Stomach (tissue), 9 donors: ENCODE results near the gene TP53TG5. TPM values are rescaled to one million over a fixed set of nuclear protein-coding genes. Genes with fewer than 3 reads are reported as not detected.
A peak's percentile ranks its signal among the peaks of the same experiment; 100 is the strongest.

Experiments used
- DNase-seq, 2 donors: peaks; one replicate each; pipeline versions ENCODE4 v3.0.0 to v3.0.0-alpha.2; 2013 to 2019
- H3K27ac ChIP-seq, 5 donors: fragments of 200-600 bp in 4 of 5; sonication (generic) in 4 of 5; one replicate each; pipeline ENCODE4 v1.5.1; 2013 to 2019; ENCODE audit warnings: mild to moderate bottlenecking in 1 of 5, moderate library complexity in 1 of 5
- H3K27me3 ChIP-seq, 3 donors: fragments of 200-600 bp; sonication (generic); one replicate each; pipeline ENCODE4 v1.5.1; 2017 to 2019; ENCODE audit warnings: mixed run types in 1 of 3
- H3K36me3 ChIP-seq, 4 donors: fragments of 200-600 bp; sonication (generic); 1 replicate in 3 of 4; 2 replicates in 1 of 4; pipeline ENCODE4 v1.5.1; 2016 to 2019
- H3K4me1 ChIP-seq, 4 donors: fragments of 200-600 bp; sonication (generic); one replicate each; pipeline ENCODE4 v1.5.1; 2016 to 2019
- H3K4me3 ChIP-seq, 4 donors: fragments of 200-600 bp; sonication (generic) in 3 of 4; one replicate each; pipeline ENCODE4 v1.5.1; 2016 to 2019; ENCODE audit warnings: mild to moderate bottlenecking in 1 of 4
- H3K9me3 ChIP-seq, 4 donors: fragments of 200-600 bp; sonication (generic); one replicate each; pipeline ENCODE4 v1.5.1; 2016 to 2019
- EP300 ChIP-seq: sonication (generic); formaldehyde crosslinking; IDR thresholded peaks from one replicate; pipeline ENCODE4 v1.6.1; 2017; ENCODE audit warnings: antibody characterized with exemption
- POLR2A ChIP-seq, 4 donors: fragments of 450-650 bp; IDR thresholded peaks; one replicate each; pipeline ENCODE4 v1.6.1; 2016; ENCODE audit warnings: antibody characterized with exemption in 4 of 4, control low read depth in 2 of 4, mild to moderate bottlenecking in 1 of 4, moderate library complexity in 1 of 4
- POLR2AphosphoS5 ChIP-seq, 3 donors: sonication (generic); formaldehyde crosslinking; IDR thresholded peaks; one replicate each; pipeline ENCODE4 v1.6.1; 2016; ENCODE audit warnings: antibody characterized with exemption in 3 of 3
- WGBS, 5 donors: extraction: QIAGEN DNeasy Blood & Tissue Kit in 3 of 5; methylation state at CpG; one replicate each; pipeline versions ENCODE4 v1.1.5 to v1.1.7; 2013 to 2018; 5-methylcytosine and 5-hydroxymethylcytosine counted together
- intact Hi-C: fragments of 100-400 bp; cut with DNase I; formaldehyde crosslinking; loops from one replicate; pipeline ENCODE4 v1.15.1; 2023; ENCODE audit warnings: low total_unique reads
- polyA plus RNA-seq, 3 donors: library from polyadenylated mRNA; stranded (reverse); fragments of 200-250 nt; gene quantifications; one replicate each; pipeline ENCODE4 v1.2.3, GENCODE V29; 2013
- total RNA-seq, 5 donors: library from RNA; depleted of rRNA; stranded (reverse); fragments of >200 nt; gene quantifications; one replicate each; pipeline versions ENCODE4 v1.1.0 to v1.2.3, GENCODE V29; 2014 to 2016
- TF ChIP-seq, protein P1 (sequence below), 7 experiments: fragments of 450-650 bp in 4 of 7; fragments of 200-600 bp in 3 of 7; sonication (generic) in 3 of 7; IDR thresholded peaks; one replicate each; pipeline ENCODE4 v1.5.1; 2016 to 2019; ENCODE audit warnings: antibody characterized with exemption in 7 of 7, control low read depth in 2 of 7, mild to moderate bottlenecking in 1 of 7
- donor health status: healthy with polysubstance abuse.
- donor health status: Bipolar disorder and iron deficiency.
- donor health status: healthy.

TP53TG5 gene
- total and polyA plus RNA-seq, 8 donors, result 0.12 to 0.33 TPM; not detected in 6

DNA sequence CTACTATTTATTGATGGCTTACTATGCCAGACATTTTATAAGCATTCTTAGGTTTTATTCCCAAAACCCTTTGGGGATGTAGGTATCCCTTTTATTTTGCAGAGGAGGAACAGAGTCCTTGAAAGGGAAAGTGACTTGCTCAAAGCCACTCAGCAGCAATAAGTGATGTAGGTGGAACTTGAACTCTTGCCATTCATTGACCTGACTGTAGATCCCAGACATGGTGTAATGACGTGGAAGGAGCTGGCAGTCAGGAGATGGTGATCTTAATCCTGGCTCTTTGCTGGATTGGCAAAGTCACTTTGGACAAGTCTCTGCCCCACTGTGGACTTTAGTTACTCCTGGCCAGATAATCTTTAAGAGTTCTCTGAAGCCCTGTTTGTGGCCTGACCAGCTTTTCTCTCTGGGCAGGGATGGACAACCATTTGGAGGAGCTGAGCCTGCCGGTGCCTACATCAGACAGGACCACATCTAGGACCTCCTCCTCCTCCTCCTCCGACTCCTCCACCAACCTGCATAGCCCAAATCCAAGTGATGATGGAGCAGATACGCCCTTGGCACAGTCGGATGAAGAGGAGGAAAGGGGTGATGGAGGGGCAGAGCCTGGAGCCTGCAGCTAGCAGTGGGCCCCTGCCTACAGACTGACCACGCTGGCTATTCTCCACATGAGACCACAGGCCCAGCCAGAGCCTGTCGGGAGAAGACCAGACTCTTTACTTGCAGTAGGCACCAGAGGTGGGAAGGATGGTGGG lies 31.6 kb upstream of the TP53TG5 start:
- Histone ChIP-seq H3K4me3 (no peak overlapping the region), H3K36me3 (peaks cover 21 to 42% (median 34%) of the 10 kb centered on the region in 4 donors), H3K27me3 (no peaks in the 10 kb centered on the region), H3K9me3 (no peaks in the 10 kb centered on the region), H3K4me1 (peaks cover 18 to 30% (median 29%) of the 10 kb centered on the region in 4 donors), H3K27ac (peak overlapping the region in 2 of 5 donors; percentile 3 to 96)
- intact Hi-C loops, result no loop called here
- TF ChIP-seq, protein P1, sequence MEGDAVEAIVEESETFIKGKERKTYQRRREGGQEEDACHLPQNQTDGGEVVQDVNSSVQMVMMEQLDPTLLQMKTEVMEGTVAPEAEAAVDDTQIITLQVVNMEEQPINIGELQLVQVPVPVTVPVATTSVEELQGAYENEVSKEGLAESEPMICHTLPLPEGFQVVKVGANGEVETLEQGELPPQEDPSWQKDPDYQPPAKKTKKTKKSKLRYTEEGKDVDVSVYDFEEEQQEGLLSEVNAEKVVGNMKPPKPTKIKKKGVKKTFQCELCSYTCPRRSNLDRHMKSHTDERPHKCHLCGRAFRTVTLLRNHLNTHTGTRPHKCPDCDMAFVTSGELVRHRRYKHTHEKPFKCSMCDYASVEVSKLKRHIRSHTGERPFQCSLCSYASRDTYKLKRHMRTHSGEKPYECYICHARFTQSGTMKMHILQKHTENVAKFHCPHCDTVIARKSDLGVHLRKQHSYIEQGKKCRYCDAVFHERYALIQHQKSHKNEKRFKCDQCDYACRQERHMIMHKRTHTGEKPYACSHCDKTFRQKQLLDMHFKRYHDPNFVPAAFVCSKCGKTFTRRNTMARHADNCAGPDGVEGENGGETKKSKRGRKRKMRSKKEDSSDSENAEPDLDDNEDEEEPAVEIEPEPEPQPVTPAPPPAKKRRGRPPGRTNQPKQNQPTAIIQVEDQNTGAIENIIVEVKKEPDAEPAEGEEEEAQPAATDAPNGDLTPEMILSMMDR (IDR thresholded peaks at IDR 0.05), result no peak
- 74 to 91% (median 85%) methylated on average over 7 of the region's 7 CpGs for WGBS, 5 donors
- no peak for DNase-seq

DNA sequence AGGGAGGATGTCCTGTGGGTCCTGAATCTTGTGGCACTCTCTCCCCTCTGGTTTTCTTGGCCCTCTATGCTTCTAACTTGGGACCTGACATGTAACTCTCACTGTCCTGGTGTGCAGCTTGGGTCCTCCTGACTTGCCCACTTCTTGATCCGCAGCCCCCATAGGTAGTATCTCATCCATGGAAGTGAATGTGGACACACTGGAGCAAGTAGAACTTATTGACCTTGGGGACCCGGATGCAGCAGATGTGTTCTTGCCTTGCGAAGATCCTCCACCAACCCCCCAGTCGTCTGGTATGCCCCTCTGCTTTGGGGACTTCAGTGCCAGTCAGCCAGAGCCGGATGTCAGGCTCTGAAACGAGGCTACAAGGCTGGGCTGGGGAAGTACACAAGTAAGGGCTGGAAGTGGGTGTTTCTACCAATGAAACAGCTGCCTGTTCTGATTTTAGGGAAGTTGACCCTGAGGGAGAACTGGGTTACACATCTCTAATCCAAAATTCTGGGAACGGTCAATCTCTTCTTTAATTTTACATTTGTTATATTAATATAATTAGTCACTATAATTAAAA lies 30.6 kb upstream of the TP53TG5 start:
- H3K4me3 ChIP-seq, result peak overlapping the region; percentile 63 to 89 (median 73)

DNA sequence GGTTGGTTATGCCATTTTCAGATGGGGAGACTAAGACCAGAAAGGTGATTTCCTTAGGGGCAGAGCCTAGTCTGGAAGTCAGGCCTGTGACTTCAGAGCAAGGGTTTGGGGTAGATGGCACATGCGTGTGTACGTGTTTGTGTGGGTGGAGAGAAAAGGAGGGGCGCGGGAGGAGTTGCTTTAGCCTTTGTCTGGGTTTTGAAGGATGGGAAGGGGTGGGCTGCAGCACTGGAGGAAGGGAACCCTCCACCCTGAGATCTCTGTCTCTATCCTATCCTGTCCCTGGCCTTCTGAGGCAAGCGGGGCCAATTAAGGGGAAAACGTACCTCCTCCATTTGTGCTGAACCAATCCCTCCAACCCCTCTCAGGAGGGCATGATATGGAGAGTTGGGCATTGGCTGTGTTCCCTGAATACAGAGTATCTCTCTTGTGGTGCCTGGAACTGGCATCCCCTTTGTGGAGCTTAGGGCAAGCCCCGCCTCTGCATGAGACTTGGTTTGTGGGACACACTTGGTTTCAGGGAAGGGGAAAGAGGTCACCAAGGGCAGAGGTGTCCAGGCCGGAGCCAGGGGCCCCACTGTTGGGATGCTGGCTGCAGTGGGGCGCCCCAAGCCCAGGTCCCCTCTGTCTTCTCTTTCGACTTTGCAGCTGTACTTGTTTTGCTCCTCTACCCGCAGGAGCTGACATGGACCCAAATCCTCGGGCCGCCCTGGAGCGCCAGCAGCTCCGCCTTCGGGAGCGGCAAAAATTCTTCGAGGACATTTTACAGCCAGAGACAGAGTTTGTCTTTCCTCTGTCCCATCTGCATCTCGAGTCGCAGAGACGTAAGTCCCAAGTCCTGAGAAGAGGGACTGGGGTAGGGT lies 29.9 kb upstream of the TP53TG5 start, which contains the start of gene DBNDD2:
Gene DBNDD2 (plus strand): TSS at position 507 of the 863 bp plus-strand sequence. CDS start 179 bp downstream, at position 686.
- TF ChIP-seq POLR2AphosphoS5 (IDR thresholded peaks at IDR 0.05), result peak in 1 of 3 donors; percentile 38
- TF ChIP-seq POLR2A (IDR thresholded peaks at IDR 0.05), result no peak
- peak within 1 kb of the TSS; percentile 63 to 89 (median 73) for H3K4me3 ChIP-seq
- H3K4me1 ChIP-seq, result peaks cover 18 to 30% (median 29%) of the 10 kb centered on the region in 4 donors
- no peaks in the 10 kb centered on the region for H3K9me3 ChIP-seq
- H3K36me3 ChIP-seq, result peaks cover 21 to 42% (median 34%) of the 10 kb centered on the region in 4 donors
- 65 to 78% (median 72%) methylated on average over 19 to 21 of the region's 21 CpGs for WGBS, 5 donors
- H3K27me3 ChIP-seq, result no peaks in the 10 kb centered on the region
- intact Hi-C loops, result no loop called here
- no peak for DNase-seq
- H3K27ac ChIP-seq, result peak within 1 kb of the TSS; percentile 89 to 96 (median 93)

More for the DNA sequence above, 30.6 kb upstream of the TP53TG5 start:
- H3K4me1 ChIP-seq, result peaks cover 18 to 30% (median 29%) of the 10 kb centered on the region in 4 donors
- TF ChIP-seq, protein P1 (IDR thresholded peaks at IDR 0.05), result no peak
- no peak for TF ChIP-seq EP300
- no peak for TF ChIP-seq POLR2AphosphoS5 (IDR thresholded peaks at IDR 0.05)
- no peak for TF ChIP-seq POLR2A (IDR thresholded peaks at IDR 0.05)
- no peak for DNase-seq
- peaks cover 21 to 42% (median 34%) of the 10 kb centered on the region in 4 donors for H3K36me3 ChIP-seq
- intact Hi-C loops, result no loop called here
- H3K27me3 ChIP-seq, result no peaks in the 10 kb centered on the region
- peak overlapping the region in 4 of 5 donors; percentile 91 to 96 (median 94) for H3K27ac ChIP-seq
- 69 to 84% (median 80%) methylated on average over 7 of the region's 7 CpGs for WGBS, 5 donors
- no peaks in the 10 kb centered on the region for H3K9me3 ChIP-seq

DNA sequence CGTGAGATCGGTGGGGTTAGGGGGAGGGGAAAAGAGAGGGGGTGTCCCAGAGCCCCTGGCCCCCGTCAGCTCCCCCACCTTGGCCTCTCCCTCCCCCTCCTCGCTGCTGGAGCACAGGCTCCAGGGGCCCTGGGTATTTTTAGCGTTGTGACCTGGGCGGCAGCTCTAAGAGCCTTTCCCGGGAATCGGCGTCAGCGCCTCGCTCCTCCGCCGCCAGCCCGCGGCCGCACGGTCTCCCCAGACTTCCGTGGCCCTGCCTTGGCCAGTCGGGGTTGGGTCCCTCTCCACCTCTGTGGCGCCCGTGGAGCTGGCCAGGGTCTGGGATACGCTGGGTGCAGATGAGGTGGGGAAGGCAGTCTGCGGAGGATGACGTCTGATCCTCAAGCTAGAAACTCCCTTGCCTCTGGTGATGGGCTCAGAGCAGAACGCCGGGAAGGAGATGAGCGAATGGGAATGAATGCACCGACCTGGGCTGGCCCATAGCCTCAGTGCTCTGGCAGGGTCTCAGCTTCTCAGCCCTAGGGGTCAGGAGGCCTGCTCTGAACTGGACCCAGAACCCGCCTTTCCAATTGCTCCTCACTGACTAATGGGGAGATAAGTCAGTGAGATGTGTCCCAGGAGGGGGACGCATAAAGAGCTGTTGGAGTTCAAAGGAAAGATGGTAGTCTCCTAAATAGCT lies 29.1 kb upstream of the TP53TG5 start:
- Histone ChIP-seq H3K4me3 (peak overlapping the region; percentile 63 to 89 (median 73)), H3K4me1 (peaks cover 18 to 30% (median 29%) of the 10 kb centered on the region in 4 donors), H3K27ac (peak overlapping the region; percentile 89 to 96 (median 93)), H3K27me3 (no peaks in the 10 kb centered on the region), H3K9me3 (no peaks in the 10 kb centered on the region), H3K36me3 (peaks cover 21 to 39% (median 33%) of the 10 kb centered on the region in 4 donors)
- TF ChIP-seq EP300 (no peak), POLR2AphosphoS5 (IDR thresholded peaks at IDR 0.05) (peak; percentile 57 to 70 (median 58)), POLR2A (IDR thresholded peaks at IDR 0.05) (peak in 1 of 4 donors; percentile 30)
- intact Hi-C loops, result no loop called here
- 10 to 28% (median 14%) methylated on average over 18 to 30 of the region's 30 CpGs for WGBS, 5 donors
- DNase-seq, result peak; percentile 39 to 73
